ENCODE data around the gene FOXO1. TPM values are rescaled to one million over a fixed set of nuclear protein-coding genes. Genes with fewer than 3 reads are reported as not detected.

Gene FOXO1
- total RNA-seq, 4 donors from 2014 or later, result 65.6 to 87.4 (median 78.5) TPM

DNA sequence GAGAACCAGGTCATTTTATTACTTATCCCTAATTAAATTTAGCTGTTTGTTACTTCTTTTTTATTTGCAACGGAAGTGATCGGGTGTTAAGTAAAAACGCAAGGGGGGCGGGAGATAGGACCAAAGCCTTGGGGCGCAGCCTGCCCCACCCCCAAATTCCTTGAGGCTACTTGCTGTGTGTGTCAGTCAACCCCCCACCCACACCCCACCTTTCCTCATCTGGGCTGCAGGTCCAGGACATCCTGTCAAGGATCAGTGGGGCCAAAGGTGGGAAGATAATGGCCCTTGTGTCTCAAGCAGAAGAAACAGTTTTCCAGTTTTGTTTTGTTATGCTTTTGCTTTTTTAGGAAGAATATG is 1.2 kb upstream of the FOXO1 start:
- WGBS, result 24% methylated on average over 5 of the region's 5 CpGs
- intact Hi-C loops (cut with DNase I), result loop anchor here (5.0 to 10.0 kb wide), 5 partner anchors 103 to 595 kb away; no protein-coding TSS in a partner anchor
- Histone ChIP-seq H3K27me3 (no peaks in the 10 kb centered on the region), H3K4me1 (peaks cover 9 to 29% (median 24%) of the 10 kb centered on the region in 4 donors), H3K36me3 (no peaks in the 10 kb centered on the region), H3K4me3 (peak overlapping the region; percentile 96 to 99 (median 97)), H3K27ac (replicated peaks in 1 of 4) (peak overlapping the region; percentile 99 to 100 (median 99)), H3K9me3 (peaks cover 0 to 3% (median 0%) of the 10 kb centered on the region in 4 donors)
- DNase-seq (ENCODE audit: extremely low spot score), result no peak
- TF ChIP-seq POLR2AphosphoS5 (IDR thresholded peaks at IDR 0.05) (no peak), EP300 (IDR thresholded peaks at IDR 0.05) (no peak), POLR2A (IDR thresholded peaks at IDR 0.05; ENCODE audit: low read depth) (no peak)
- TF ChIP-seq, protein P1, sequence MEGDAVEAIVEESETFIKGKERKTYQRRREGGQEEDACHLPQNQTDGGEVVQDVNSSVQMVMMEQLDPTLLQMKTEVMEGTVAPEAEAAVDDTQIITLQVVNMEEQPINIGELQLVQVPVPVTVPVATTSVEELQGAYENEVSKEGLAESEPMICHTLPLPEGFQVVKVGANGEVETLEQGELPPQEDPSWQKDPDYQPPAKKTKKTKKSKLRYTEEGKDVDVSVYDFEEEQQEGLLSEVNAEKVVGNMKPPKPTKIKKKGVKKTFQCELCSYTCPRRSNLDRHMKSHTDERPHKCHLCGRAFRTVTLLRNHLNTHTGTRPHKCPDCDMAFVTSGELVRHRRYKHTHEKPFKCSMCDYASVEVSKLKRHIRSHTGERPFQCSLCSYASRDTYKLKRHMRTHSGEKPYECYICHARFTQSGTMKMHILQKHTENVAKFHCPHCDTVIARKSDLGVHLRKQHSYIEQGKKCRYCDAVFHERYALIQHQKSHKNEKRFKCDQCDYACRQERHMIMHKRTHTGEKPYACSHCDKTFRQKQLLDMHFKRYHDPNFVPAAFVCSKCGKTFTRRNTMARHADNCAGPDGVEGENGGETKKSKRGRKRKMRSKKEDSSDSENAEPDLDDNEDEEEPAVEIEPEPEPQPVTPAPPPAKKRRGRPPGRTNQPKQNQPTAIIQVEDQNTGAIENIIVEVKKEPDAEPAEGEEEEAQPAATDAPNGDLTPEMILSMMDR (IDR thresholded peaks at IDR 0.05), result no peak

DNA sequence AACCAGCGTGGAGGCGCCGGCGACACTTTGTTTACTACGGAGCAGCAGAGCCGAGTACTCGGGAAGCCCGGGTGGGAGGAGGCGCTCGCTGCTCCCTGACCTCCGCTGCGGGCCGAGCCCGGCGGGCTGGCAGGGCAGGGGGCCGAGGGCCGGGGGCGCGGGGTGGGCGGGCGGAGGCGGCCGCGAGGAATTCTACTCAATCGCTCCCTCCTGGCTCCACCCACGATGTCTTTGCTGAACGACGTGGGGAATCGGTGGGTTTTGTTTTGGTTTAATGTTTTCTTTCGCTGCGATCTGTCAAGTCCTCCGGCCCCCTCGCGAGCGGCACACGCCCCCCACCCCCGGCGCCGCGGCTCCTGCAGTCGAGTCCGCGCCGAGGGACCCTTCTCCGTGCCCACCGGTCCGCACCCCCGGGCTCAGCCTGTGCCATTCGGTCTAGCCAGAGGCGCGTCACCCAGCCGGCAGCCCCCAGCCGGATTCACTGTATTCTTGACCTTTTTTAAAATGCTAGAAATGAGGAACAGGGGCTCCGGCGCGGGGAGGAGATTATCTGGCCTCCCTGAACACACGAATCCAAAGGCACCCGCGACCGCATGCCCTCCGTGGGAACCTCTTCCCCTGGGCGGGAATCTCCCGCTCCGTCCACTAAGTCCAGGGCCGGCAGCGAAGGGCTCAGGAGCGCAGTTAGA is 636 bp upstream of the FOXO1 start:
- Histone ChIP-seq H3K4me1 (peaks cover 13 to 34% (median 29%) of the 10 kb centered on the region in 4 donors), H3K36me3 (no peaks in the 10 kb centered on the region), H3K4me3 (peak overlapping the region; percentile 96 to 99 (median 97)), H3K27me3 (no peaks in the 10 kb centered on the region), H3K9me3 (peaks cover 0 to 3% (median 0%) of the 10 kb centered on the region in 4 donors), H3K27ac (replicated peaks in 1 of 4) (peak overlapping the region; percentile 99 to 100 (median 99))
- 8% methylated on average over 14 of the region's 67 CpGs for WGBS
- peak; percentile 95 for DNase-seq (ENCODE audit: extremely low spot score)
- TF ChIP-seq POLR2A (IDR thresholded peaks at IDR 0.05; ENCODE audit: low read depth), result no peak
- TF ChIP-seq POLR2AphosphoS5 (IDR thresholded peaks at IDR 0.05), result no peak
- TF ChIP-seq, protein P1 (IDR thresholded peaks at IDR 0.05), result no peak
- TF ChIP-seq EP300 (IDR thresholded peaks at IDR 0.05), result no peak
- intact Hi-C loops (cut with DNase I), result loop anchor here (5.0 to 10.0 kb wide), 5 partner anchors 102 to 595 kb away; no protein-coding TSS in a partner anchor

DNA sequence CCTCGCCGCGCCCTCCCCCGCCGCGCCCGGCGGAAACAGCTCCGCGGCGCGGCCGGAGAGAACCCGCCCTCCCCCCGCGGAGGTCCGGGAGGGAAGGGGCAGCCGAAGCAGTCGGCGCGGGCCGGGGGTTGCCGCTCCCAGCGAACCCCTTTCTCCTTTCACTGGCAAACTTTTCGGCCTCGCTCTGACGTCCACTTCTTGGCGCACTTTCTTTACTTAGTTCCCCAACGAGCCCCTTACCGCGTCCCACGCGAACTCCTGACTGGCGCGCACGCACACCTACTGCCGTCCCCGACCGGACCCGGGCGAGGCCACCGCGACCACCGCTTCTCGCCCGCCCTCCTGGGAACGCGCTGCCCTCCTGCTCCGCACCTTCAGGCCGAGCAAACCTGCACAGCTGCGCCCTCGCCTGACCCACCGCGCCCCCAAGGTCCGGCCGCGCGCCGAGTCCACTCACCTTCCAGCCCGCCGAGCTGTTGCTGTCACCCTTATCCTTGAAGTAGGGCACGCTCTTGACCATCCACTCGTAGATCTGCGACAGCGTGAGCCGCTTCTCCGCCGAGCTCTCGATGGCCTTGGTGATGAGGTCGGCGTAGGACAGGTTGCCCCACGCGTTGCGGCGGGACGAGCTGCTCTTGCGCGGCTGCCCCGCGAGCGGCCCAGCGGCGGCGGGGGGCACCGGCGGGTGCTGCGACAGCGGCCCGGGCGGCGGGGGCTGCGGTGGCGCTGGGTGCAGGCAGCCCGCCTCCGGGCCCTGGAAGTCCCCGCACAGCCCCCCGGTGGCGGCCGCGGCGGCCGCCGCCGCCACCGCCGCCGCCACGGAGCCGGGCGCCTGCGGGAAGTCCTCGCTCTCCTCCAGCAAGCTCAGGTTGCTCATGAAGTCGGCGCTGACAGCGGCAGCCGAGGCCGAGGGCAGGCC is 1.1 kb downstream of the FOXO1 start:
- Histone ChIP-seq H3K27ac (replicated peaks in 1 of 4) (peak overlapping the region; percentile 99 to 100 (median 99)), H3K36me3 (no peaks in the 10 kb centered on the region), H3K9me3 (peaks cover 0 to 3% (median 0%) of the 10 kb centered on the region in 4 donors), H3K4me3 (peak overlapping the region; percentile 96 to 99 (median 97)), H3K27me3 (no peaks in the 10 kb centered on the region), H3K4me1 (peaks cover 20 to 51% (median 46%) of the 10 kb centered on the region in 4 donors)
- TF ChIP-seq POLR2A (IDR thresholded peaks at IDR 0.05; ENCODE audit: low read depth) (no peak), EP300 (IDR thresholded peaks at IDR 0.05) (no peak), POLR2AphosphoS5 (IDR thresholded peaks at IDR 0.05) (peak; percentile 14 to 15)
- TF ChIP-seq, protein P1 (IDR thresholded peaks at IDR 0.05), result no peak
- 0% methylated on average over 60 of the region's 117 CpGs for WGBS
- no peak for DNase-seq (ENCODE audit: extremely low spot score)
- intact Hi-C loops (cut with DNase I), result loop anchor here (5.0 to 10.0 kb wide), 5 partner anchors 101 to 593 kb away; no protein-coding TSS in a partner anchor

DNA sequence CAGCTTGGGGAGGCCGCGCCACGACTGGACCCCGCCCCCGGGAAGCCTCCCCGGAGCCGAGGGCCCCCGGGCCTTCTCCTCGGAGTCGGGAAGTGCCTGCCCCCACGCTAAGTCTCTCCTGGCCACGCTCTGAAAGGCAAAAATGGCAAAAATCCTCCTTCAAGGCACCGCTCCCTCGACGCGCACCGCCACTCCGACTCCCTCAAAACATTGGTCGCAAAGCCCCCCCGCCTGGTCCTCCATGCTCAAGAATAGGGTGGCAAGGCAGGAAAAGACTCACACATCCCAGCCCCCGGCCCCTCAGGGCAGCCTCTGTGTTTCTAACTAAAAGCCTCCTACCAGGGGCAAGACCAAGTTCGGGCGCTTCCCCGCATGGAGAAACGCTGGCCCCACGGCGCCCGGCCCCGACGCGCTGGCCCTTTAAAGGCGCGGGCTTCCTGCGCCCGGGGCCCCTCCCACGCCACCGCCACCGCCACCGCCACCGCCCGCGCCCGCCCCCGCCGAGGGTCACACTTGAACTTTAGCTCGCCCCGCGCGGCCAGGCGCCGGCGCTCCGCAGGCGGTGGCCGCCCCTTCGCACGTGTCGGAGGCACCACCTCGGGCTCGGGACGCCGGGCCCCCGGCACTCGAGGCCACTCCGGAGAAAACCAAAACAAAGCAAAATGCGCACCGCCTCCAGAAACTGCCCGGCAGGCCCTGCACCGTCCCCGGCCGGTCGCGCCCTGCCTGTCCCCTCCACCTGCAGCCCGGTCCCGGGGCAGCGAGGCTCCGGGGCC is 1.9 kb downstream of the FOXO1 start:
- WGBS, result no CpG with 5 or more reads among the region's 77 CpGs
- Histone ChIP-seq H3K27me3 (no peaks in the 10 kb centered on the region), H3K27ac (replicated peaks in 1 of 4) (peak overlapping the region; percentile 99 to 100 (median 99)), H3K4me1 (peaks cover 23 to 59% (median 54%) of the 10 kb centered on the region in 4 donors), H3K36me3 (no peaks in the 10 kb centered on the region), H3K9me3 (peaks cover 0 to 3% (median 0%) of the 10 kb centered on the region in 4 donors), H3K4me3 (peak overlapping the region; percentile 96 to 99 (median 97))
- TF ChIP-seq POLR2AphosphoS5 (IDR thresholded peaks at IDR 0.05), result peak in 1 of 2 donors; percentile 59
- TF ChIP-seq, protein P1 (IDR thresholded peaks at IDR 0.05), result no peak
- TF ChIP-seq EP300 (IDR thresholded peaks at IDR 0.05), result no peak
- TF ChIP-seq POLR2A (IDR thresholded peaks at IDR 0.05; ENCODE audit: low read depth), result peak; percentile 10
- intact Hi-C loops (cut with DNase I), result loop anchor here (5.0 to 10.0 kb wide), 5 partner anchors 100 to 592 kb away; no protein-coding TSS in a partner anchor
- DNase-seq (ENCODE audit: extremely low spot score), result peak; percentile 93

Measured in esophagus muscularis mucosa (tissue), 4 donors.